Loucy (cell line): ENCODE results near the gene PALLD.

ENCODE experiments used
- H2AFZ ChIP-seq: fragments of 200-600 bp; sonication (generic); 2 replicates; pipeline ENCODE4 v1.6.0; 2016; ENCODE audit warnings: antibody characterized with exemption, mild to moderate bottlenecking, low read length, moderate library complexity
- H3F3A ChIP-seq: fragments of 200-600 bp; 2 replicates; pipeline ENCODE4 v1.6.0; 2016; ENCODE audit warnings: antibody characterized with exemption, low read depth, mild to moderate bottlenecking
- H3K27me3 ChIP-seq: fragments of 200-600 bp; sonication (generic); 2 replicates; pipeline ENCODE4 v1.6.1; 2014; ENCODE audit warnings: low read length, mild to moderate bottlenecking; ENCODE audit not compliant: insufficient read depth, poor library complexity, severe bottlenecking
- H3K36me3 ChIP-seq: fragments of 200-600 bp; sonication (generic); 2 replicates; pipeline ENCODE4 v1.6.1; 2016; ENCODE audit warnings: low read length; ENCODE audit not compliant: insufficient read depth
- H3K4me1 ChIP-seq: fragments of 200-600 bp; sonication (generic); 2 replicates; pipeline ENCODE4 v1.5.1; 2014; ENCODE audit warnings: low read length, mild to moderate bottlenecking; ENCODE audit not compliant: insufficient read depth, poor library complexity, severe bottlenecking
- H3K4me2 ChIP-seq: fragments of 200-600 bp; sonication (generic); 2 replicates; pipeline ENCODE4 v1.6.0; 2014; ENCODE audit warnings: antibody characterized with exemption, low read length, low read depth, mild to moderate bottlenecking; ENCODE audit not compliant: poor library complexity, severe bottlenecking
- H3K4me3 ChIP-seq: fragments of 200-600 bp; sonication (generic); 2 replicates; pipeline ENCODE4 v1.5.1; 2014; ENCODE audit warnings: low read length, mild to moderate bottlenecking, mixed read lengths; ENCODE audit not compliant: poor library complexity, severe bottlenecking
- H3K79me2 ChIP-seq: fragments of 200-600 bp; sonication (generic); 2 replicates; pipeline ENCODE4 v1.6.1; 2014; ENCODE audit warnings: low read length; ENCODE audit not compliant: insufficient read depth
- H3K9ac ChIP-seq: fragments of 200-600 bp; sonication (generic); 2 replicates; pipeline ENCODE4 v1.6.0; 2014; ENCODE audit warnings: mild to moderate bottlenecking, low read depth, low read length, moderate library complexity; ENCODE audit not compliant: poor library complexity, severe bottlenecking
- H3K9me2 ChIP-seq: fragments of 200-600 bp; sonication (generic); replicated peaks from 2 replicates; pipeline ENCODE4 v1.6.1; 2016; ENCODE audit warnings: low read depth, low read length, mixed read lengths
- H3K9me3 ChIP-seq: fragments of 200-600 bp; sonication (generic); 2 replicates; pipeline ENCODE4 v1.6.1; 2014; ENCODE audit warnings: mild to moderate bottlenecking, antibody characterized with exemption, low read length, low read depth; ENCODE audit not compliant: insufficient read depth
- H4K20me1 ChIP-seq: fragments of 200-600 bp; sonication (generic); 2 replicates; pipeline ENCODE4 v1.6.0; 2014; ENCODE audit warnings: antibody characterized with exemption, low read length, mild to moderate bottlenecking; ENCODE audit not compliant: insufficient read depth, poor library complexity, severe bottlenecking
- CTCF ChIP-seq: fragments of 200-600 bp; sonication (generic); conservative IDR thresholded peaks from 2 replicates; pipeline ENCODE4 v1.5.1; 2014; ENCODE audit warnings: mild to moderate bottlenecking, antibody characterized with exemption, low read length
- EZH2phosphoT487 ChIP-seq: fragments of 200-600 bp; IDR thresholded peaks from 2 replicates; pipeline ENCODE4 v1.6.1; 2018; ENCODE audit warnings: antibody characterized with exemption, mild to moderate bottlenecking, moderate library complexity, borderline replicate concordance

The PALLD gene

GRCh38 chr4:168537086-168537485 is 40.2 kb downstream of the PALLD start:
- H3K27me3 ChIP-seq = no peaks in the 10 kb centered on the region
- no peaks in the 10 kb centered on the region for H3K9me2 ChIP-seq
- no peaks in the 10 kb centered on the region for H3K79me2 ChIP-seq
- no peaks in the 10 kb centered on the region for H4K20me1 ChIP-seq
- no peak overlapping the region for H3K9ac ChIP-seq
- no peak overlapping the region for H3K4me2 ChIP-seq
- H3K4me1 ChIP-seq = no peaks in the 10 kb centered on the region
- H3K36me3 ChIP-seq = no peaks in the 10 kb centered on the region
- H3K4me3 ChIP-seq = no peak overlapping the region
- no peaks in the 10 kb centered on the region for H3F3A ChIP-seq
- TF ChIP-seq CTCF (no peak), EZH2phosphoT487 (no peak)
- H2AFZ ChIP-seq = no peak overlapping the region
- H3K9me3 ChIP-seq = no peaks in the 10 kb centered on the region

- Histone ChIP-seq H4K20me1 (no peaks in the 10 kb centered on the region), H3K79me2 (no peaks in the 10 kb centered on the region), H2AFZ (no peak overlapping the region), H3K4me3 (no peak overlapping the region), H3K4me2 (no peak overlapping the region), H3K9me3 (no peaks in the 10 kb centered on the region), H3K27me3 (no peaks in the 10 kb centered on the region), H3K4me1 (no peaks in the 10 kb centered on the region), H3K9me2 (no peaks in the 10 kb centered on the region), H3K36me3 (no peaks in the 10 kb centered on the region), H3K9ac (no peak overlapping the region), H3F3A (no peaks in the 10 kb centered on the region)
- TF ChIP-seq EZH2phosphoT487 = no peak
- no peak for TF ChIP-seq CTCF
Observed at GRCh38 chr4:168537571-168537970, 40.7 kb downstream of the PALLD start.

DNA sequence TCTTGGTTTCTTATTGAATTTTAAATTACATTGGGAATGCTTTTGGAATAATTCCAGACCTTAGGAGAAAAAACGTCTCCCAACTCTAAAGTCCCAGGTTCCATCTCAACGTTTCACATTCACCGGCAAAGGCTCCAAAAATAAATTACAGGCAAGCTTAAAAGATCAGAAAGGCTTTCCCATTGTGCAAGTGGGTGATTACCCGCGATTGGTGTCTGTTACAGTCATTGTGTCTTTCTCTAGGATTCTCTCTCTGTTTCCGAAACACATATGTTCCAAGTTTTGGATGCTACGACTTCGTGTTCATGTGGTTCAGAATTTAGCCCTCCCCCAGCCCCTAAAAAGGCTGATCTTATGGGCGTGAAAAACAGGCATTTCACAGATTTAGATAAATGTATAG is 41.8 kb downstream of the PALLD start:
- Histone ChIP-seq H3K27me3 (no peaks in the 10 kb centered on the region), H3K36me3 (no peaks in the 10 kb centered on the region), H3K79me2 (no peaks in the 10 kb centered on the region), H3K4me1 (no peaks in the 10 kb centered on the region), H3K9me2 (no peaks in the 10 kb centered on the region), H3K4me2 (no peak overlapping the region), H4K20me1 (no peaks in the 10 kb centered on the region), H3K9ac (no peak overlapping the region), H3K4me3 (no peak overlapping the region), H3F3A (no peaks in the 10 kb centered on the region), H3K9me3 (no peaks in the 10 kb centered on the region), H2AFZ (no peak overlapping the region)
- TF ChIP-seq CTCF (no peak), EZH2phosphoT487 (no peak)
